CD8-positive, alpha-beta memory T cell (primary cell): ENCODE data around the gene FHIT. TPM values are rescaled to one million over a fixed set of nuclear protein-coding genes. Genes with fewer than 3 reads are reported as not detected.
A peak's percentile ranks its signal among the peaks of the same experiment; 100 is the strongest.

Source experiments
- CTCF ChIA-PET: fragments of 350-600 bp; sonication (Branson Sonifier 250); formaldehyde crosslinking; loops from one replicate; lab custom pipeline; 2021; ENCODE audit warnings: antibody characterized with exemption; lab: Charles Lee
- POLR2A ChIA-PET: fragments of 350-600 bp; sonication (Branson Sonifier 250); formaldehyde crosslinking; loops from one replicate; lab custom pipeline; 2021; ENCODE audit warnings: antibody characterized with exemption; lab: Charles Lee
- DNase-seq, 5 donors: peaks; one replicate each; pipeline versions ENCODE4 v3.0.0 to v3.0.0-alpha.2; 2020 to 2022; ENCODE audit warnings: mixed read lengths in 1 of 5
- H3K27ac ChIP-seq: one replicate; pipeline ENCODE4 v1.7.0; 2013; ENCODE audit warnings: low read depth, mild to moderate bottlenecking, low read length, moderate library complexity
- H3K27me3 ChIP-seq: 2 replicates; pipeline ENCODE4 v1.7.0; 2013; ENCODE audit warnings: low read length, mild to moderate bottlenecking; ENCODE audit not compliant: insufficient read depth, poor library complexity, severe bottlenecking
- H3K36me3 ChIP-seq: 2 replicates; pipeline ENCODE4 v1.7.0; 2013; ENCODE audit warnings: mild to moderate bottlenecking, low read length, moderate library complexity; ENCODE audit not compliant: insufficient read depth
- H3K4me1 ChIP-seq: 2 replicates; pipeline ENCODE4 v1.7.0; 2013; ENCODE audit warnings: mild to moderate bottlenecking, low read length, moderate library complexity; ENCODE audit not compliant: insufficient read depth
- H3K4me3 ChIP-seq: 2 replicates; pipeline ENCODE4 v1.7.0; 2013; ENCODE audit warnings: mild to moderate bottlenecking, low read length
- H3K9me3 ChIP-seq: 2 replicates; pipeline ENCODE4 v1.7.0; 2013; ENCODE audit warnings: mild to moderate bottlenecking, low read length
- H3K27ac Mint-ChIP-seq, 8 donors: one replicate each; pipeline ENCODE4 v1.8.0; 2020 to 2021; ENCODE audit warnings: mixed read lengths in 8 of 8, mild to moderate bottlenecking in 6 of 8, inconsistent platforms in 3 of 8, moderate library complexity in 3 of 8
- H3K27me3 Mint-ChIP-seq, 2 donors: one replicate each; pipeline ENCODE4 v1.8.0; 2020 to 2021; ENCODE audit warnings: mixed read lengths in 2 of 2, mild to moderate bottlenecking in 1 of 2, moderate library complexity in 1 of 2
- H3K36me3 Mint-ChIP-seq, 3 donors: one replicate each; pipeline ENCODE4 v1.8.0; 2020 to 2021; ENCODE audit warnings: mixed read lengths in 3 of 3, inconsistent platforms in 1 of 3, mild to moderate bottlenecking in 1 of 3
- H3K4me1 Mint-ChIP-seq, 3 donors: one replicate each; pipeline ENCODE4 v1.8.0; 2020 to 2021; ENCODE audit warnings: mixed read lengths in 3 of 3, inconsistent platforms in 1 of 3, mild to moderate bottlenecking in 1 of 3
- H3K4me3 Mint-ChIP-seq, 7 donors: one replicate each; pipeline ENCODE4 v1.8.0; 2020 to 2021; ENCODE audit warnings: mixed read lengths in 7 of 7, mild to moderate bottlenecking in 6 of 7, moderate library complexity in 4 of 7, inconsistent platforms in 2 of 7
- H3K9me3 Mint-ChIP-seq, 5 donors: one replicate each; pipeline ENCODE4 v1.8.0; 2020 to 2022; ENCODE audit warnings: mixed read lengths in 5 of 5, mild to moderate bottlenecking in 3 of 5, moderate library complexity in 2 of 5, inconsistent platforms in 1 of 5
- polyA plus RNA-seq: library from polyadenylated mRNA; unstranded; fragments of 300-500 nt; fragmentation: Illumina TruSeq; gene quantifications from one replicate; pipeline ENCODE4 v1.2.3, GENCODE V29; 2021
- total RNA-seq, 2 experiments: library from RNA; stranded (reverse); gene quantifications; one replicate each; pipeline ENCODE4 v1.2.3, GENCODE V29; 2021

FHIT gene
- total and polyA plus RNA-seq, 3 experiments from 2014 or later, result 4.1 to 7.4 (median 4.2) TPM

DNA sequence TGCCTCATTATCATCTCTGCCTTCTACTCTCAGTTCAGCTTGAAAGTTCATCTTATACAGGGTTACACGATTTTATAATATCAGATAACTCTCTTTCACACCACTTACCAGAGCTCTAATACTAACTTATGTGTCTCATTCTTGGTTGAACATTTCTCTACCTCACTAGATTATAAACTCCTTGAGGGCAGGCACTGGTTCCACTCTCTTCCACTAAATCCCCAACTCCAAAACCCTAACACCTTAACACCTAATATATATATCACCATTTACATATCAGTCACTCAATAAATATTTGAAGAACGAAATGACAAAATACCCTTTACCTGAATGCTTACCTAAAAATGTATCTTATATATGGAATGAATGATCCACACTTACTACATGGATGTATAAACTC, 977.2 kb downstream of the FHIT start:
- Mint-ChIP-seq H3K27me3 (peaks cover 2 to 10% of the 10 kb centered on the region in 2 donors), H3K4me1 (no peaks in the 10 kb centered on the region), H3K4me3 (no peak overlapping the region), H3K9me3 (peaks cover 0 to 2% (median 0%) of the 10 kb centered on the region in 5 donors), H3K36me3 (peaks cover 0 to 12% (median 0%) of the 10 kb centered on the region in 3 donors), H3K27ac (no peak overlapping the region)
- H3K4me3 ChIP-seq, result no peak overlapping the region
- ChIA-PET CTCF (no interaction called here), POLR2A (no interaction called here)
- H3K27me3 ChIP-seq, result no peaks in the 10 kb centered on the region
- H3K9me3 ChIP-seq, result no peaks in the 10 kb centered on the region
- no peak for DNase-seq
- no peaks in the 10 kb centered on the region for H3K4me1 ChIP-seq
- H3K27ac ChIP-seq, result no peak overlapping the region
- H3K36me3 ChIP-seq, result no peaks in the 10 kb centered on the region

DNA sequence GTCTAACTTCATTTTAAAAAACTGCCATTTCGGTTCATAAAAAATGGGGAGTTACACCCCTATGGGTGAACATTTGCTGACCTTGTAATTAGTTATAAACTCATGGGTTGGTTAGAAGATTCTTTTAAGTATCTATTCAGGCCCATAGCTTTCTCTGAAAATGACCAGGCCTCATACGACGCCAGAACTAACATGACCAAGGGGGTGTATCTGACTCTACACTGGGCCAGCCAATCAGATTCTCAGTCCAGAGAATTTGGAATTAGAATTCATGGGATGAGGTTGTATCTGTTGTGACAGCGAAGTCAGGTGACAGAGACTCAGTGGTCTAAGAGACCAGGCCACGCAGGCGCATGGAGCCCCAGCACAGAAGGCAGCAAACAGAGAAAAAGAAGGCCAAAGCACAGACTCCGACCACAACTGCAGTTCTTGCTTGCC, 981.4 kb downstream of the FHIT start:
- Mint-ChIP-seq H3K27ac (no peak overlapping the region), H3K4me1 (no peaks in the 10 kb centered on the region), H3K9me3 (no peaks in the 10 kb centered on the region), H3K4me3 (no peak overlapping the region), H3K27me3 (no peaks in the 10 kb centered on the region), H3K36me3 (peaks cover 0 to 3% (median 0%) of the 10 kb centered on the region in 3 donors)
- Histone ChIP-seq H3K27me3 (no peaks in the 10 kb centered on the region), H3K27ac (peak overlapping the region; percentile 47), H3K4me1 (no peaks in the 10 kb centered on the region), H3K9me3 (no peaks in the 10 kb centered on the region), H3K4me3 (no peak overlapping the region), H3K36me3 (no peaks in the 10 kb centered on the region)
- ChIA-PET CTCF (no interaction called here), POLR2A (no interaction called here)
- no peak for DNase-seq

DNA sequence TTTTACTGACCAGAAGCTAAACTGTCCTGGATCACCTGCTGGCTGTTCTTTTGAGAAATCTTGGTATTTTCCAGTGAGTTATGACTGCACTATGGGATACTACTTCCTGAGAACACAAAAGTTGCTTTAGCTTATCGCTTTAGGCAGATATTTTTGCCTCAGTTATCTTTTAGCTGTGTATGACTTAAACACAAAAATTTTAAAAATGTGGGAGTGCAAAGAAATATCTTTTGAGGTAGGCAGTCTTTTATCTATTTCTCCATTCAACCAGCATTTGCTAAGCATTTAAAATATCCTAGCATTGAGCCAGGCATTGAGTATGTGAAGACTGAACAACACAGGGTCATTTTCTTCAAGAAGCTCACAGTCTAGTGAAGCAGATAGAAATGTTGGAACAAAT, 981.9 kb downstream of the FHIT start:
- H3K27ac Mint-ChIP-seq, result no peak overlapping the region
- POLR2A ChIA-PET, result no interaction called here
- Histone ChIP-seq H3K27me3 (no peaks in the 10 kb centered on the region), H3K36me3 (no peaks in the 10 kb centered on the region), H3K4me3 (no peak overlapping the region), H3K27ac (peak overlapping the region; percentile 47), H3K4me1 (no peaks in the 10 kb centered on the region), H3K9me3 (no peaks in the 10 kb centered on the region)
- no peaks in the 10 kb centered on the region for H3K9me3 Mint-ChIP-seq
- H3K4me1 Mint-ChIP-seq, result no peaks in the 10 kb centered on the region
- H3K4me3 Mint-ChIP-seq, result no peak overlapping the region
- CTCF ChIA-PET, result no interaction called here
- peaks cover 0 to 3% (median 0%) of the 10 kb centered on the region in 3 donors for H3K36me3 Mint-ChIP-seq
- DNase-seq, result no peak
- H3K27me3 Mint-ChIP-seq, result no peaks in the 10 kb centered on the region

DNA sequence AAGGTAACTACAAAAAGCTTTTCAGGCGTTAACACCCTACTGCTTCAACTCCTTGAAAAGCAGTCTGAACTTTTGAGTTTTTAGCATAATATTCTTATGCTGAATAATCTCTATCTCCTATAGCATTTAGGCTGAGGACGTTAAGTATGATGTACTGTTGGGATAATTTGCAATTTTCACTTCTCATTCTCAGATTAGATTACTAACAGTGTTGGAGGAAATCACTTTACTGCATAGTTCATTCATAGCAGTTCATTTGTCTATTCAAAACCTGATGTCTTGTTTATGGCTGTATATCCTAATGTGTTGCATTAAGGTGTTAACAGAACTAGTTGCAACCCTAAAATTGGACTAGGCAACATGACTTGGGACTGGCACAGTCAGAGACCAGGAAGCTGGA, 983.1 kb downstream of the FHIT start:
- ChIA-PET POLR2A (no interaction called here), CTCF (no interaction called here)

DNA sequence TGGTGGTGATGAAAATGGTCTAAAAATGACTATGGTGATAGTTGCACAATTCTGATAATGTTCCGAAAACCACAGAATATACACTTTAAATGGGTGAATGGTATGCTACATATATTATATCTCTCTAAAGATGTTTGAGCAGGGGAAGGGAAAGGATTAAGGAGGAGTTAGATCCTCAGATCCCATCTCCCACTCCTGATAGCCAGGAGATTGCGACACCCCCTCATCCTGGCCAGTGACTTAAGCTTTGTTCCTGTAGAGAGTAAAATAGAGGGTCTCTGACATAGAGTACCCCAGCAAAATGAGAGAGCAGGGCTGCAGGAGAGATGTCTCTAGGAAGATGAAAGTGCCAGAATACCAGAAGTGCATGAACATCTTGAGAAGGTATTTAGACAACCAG, 984.8 kb downstream of the FHIT start:
- no peak overlapping the region for H3K27ac ChIP-seq
- H3K4me1 ChIP-seq, result peaks cover 13% of the 10 kb centered on the region
- no peak overlapping the region for H3K4me3 Mint-ChIP-seq
- POLR2A ChIA-PET, result no interaction called here
- H3K27me3 Mint-ChIP-seq, result no peaks in the 10 kb centered on the region
- H3K4me1 Mint-ChIP-seq, result peaks cover 0 to 5% (median 3%) of the 10 kb centered on the region in 3 donors
- CTCF ChIA-PET, result no interaction called here
- H3K9me3 ChIP-seq, result no peaks in the 10 kb centered on the region
- no peaks in the 10 kb centered on the region for H3K9me3 Mint-ChIP-seq
- no peak for DNase-seq
- H3K36me3 Mint-ChIP-seq, result peaks cover 0 to 3% (median 0%) of the 10 kb centered on the region in 3 donors
- H3K27ac Mint-ChIP-seq, result no peak overlapping the region
- no peaks in the 10 kb centered on the region for H3K27me3 ChIP-seq
- H3K36me3 ChIP-seq, result no peaks in the 10 kb centered on the region
- H3K4me3 ChIP-seq, result no peak overlapping the region

More for the DNA sequence above, 983.1 kb downstream of the FHIT start:
- Histone ChIP-seq H3K27ac (no peak overlapping the region), H3K36me3 (no peaks in the 10 kb centered on the region), H3K4me3 (no peak overlapping the region), H3K4me1 (peaks cover 4% of the 10 kb centered on the region), H3K27me3 (no peaks in the 10 kb centered on the region), H3K9me3 (no peaks in the 10 kb centered on the region)
- H3K4me1 Mint-ChIP-seq, result no peaks in the 10 kb centered on the region
- H3K9me3 Mint-ChIP-seq, result no peaks in the 10 kb centered on the region
- peaks cover 0 to 3% (median 0%) of the 10 kb centered on the region in 3 donors for H3K36me3 Mint-ChIP-seq
- no peak for DNase-seq
- H3K27me3 Mint-ChIP-seq, result no peaks in the 10 kb centered on the region
- H3K4me3 Mint-ChIP-seq, result no peak overlapping the region
- H3K27ac Mint-ChIP-seq, result peak overlapping the region in 1 of 8 donors; percentile 2

DNA sequence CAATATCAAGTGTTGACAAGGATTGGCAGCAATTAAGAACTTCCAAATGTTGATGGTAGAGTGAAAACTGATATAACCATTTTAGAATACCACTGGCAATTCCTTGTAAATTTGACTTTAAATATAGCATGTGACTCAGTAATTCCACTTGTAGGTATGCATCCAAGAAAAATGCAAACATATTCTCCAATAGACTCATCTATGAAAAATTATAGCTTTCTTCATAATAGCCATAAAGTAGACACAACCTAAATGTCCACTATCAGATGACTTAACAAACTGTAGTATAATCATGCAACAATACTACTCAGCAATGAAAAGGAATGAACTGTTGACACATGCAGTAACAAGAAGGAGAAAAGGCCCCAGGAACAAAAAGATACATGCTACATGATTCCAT, 988.1 kb downstream of the FHIT start:
- no peak for DNase-seq
- Mint-ChIP-seq H3K27ac (no peak overlapping the region), H3K36me3 (no peaks in the 10 kb centered on the region), H3K4me3 (no peak overlapping the region), H3K9me3 (no peaks in the 10 kb centered on the region), H3K4me1 (peaks cover 0 to 5% (median 3%) of the 10 kb centered on the region in 3 donors), H3K27me3 (no peaks in the 10 kb centered on the region)
- ChIA-PET POLR2A (no interaction called here), CTCF (no interaction called here)
- Histone ChIP-seq H3K27ac (no peak overlapping the region), H3K9me3 (no peaks in the 10 kb centered on the region), H3K4me3 (no peak overlapping the region), H3K36me3 (no peaks in the 10 kb centered on the region), H3K27me3 (no peaks in the 10 kb centered on the region), H3K4me1 (peaks cover 13% of the 10 kb centered on the region)

DNA sequence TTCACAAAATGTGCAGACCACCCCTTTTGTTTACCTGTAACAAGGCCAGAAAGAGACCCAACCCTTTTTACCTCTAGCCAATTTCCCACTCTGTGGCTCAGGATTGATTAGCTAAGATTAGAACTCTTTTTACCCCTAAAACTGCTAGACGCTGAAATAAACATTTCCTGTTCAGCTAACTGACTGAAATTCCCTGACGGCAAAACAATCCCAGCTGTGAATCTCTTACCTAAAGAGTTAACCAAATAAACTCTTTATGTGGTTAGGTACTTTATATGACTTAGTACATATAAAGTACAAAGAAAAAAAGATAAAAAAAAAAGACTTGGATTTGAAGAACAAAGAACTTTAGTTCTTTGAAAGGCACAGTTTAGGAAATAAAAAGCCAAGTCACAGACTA, 988.7 kb downstream of the FHIT start:
- H3K9me3 ChIP-seq, result no peaks in the 10 kb centered on the region
- H3K27ac ChIP-seq, result no peak overlapping the region
- DNase-seq, result no peak
- Mint-ChIP-seq H3K9me3 (no peaks in the 10 kb centered on the region), H3K27ac (no peak overlapping the region), H3K27me3 (no peaks in the 10 kb centered on the region), H3K4me1 (peaks cover 0 to 5% (median 3%) of the 10 kb centered on the region in 3 donors), H3K4me3 (no peak overlapping the region), H3K36me3 (peaks cover 0 to 3% (median 0%) of the 10 kb centered on the region in 3 donors)
- CTCF ChIA-PET, result no interaction called here
- POLR2A ChIA-PET, result no interaction called here
- H3K27me3 ChIP-seq, result no peaks in the 10 kb centered on the region
- no peaks in the 10 kb centered on the region for H3K36me3 ChIP-seq
- peaks cover 13% of the 10 kb centered on the region for H3K4me1 ChIP-seq
- H3K4me3 ChIP-seq, result no peak overlapping the region

DNA sequence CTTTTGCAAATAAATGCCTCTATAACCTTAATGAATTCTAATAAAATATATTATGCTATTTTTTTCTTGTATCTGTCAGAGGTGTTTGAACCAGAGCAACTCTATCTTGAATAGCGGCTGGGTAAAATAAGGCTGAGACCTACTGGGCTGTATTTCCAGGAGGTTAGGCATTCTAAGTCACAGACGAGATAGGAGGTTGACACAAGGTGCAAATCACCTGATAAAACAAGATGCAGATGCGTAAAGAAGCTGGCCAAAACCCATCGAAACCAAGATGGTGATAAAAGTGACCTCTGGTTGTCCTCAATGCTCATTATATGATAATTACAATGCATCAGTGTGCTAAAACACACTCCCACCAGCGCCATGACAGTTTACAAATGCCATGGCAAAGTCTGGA, 990.7 kb downstream of the FHIT start:
- Histone ChIP-seq H3K9me3 (no peaks in the 10 kb centered on the region), H3K27ac (no peak overlapping the region), H3K27me3 (no peaks in the 10 kb centered on the region), H3K4me1 (peaks cover 13% of the 10 kb centered on the region), H3K4me3 (no peak overlapping the region), H3K36me3 (no peaks in the 10 kb centered on the region)
- Mint-ChIP-seq H3K4me3 (no peak overlapping the region), H3K4me1 (peaks cover 4 to 14% (median 8%) of the 10 kb centered on the region in 3 donors), H3K9me3 (no peaks in the 10 kb centered on the region), H3K27me3 (no peaks in the 10 kb centered on the region), H3K27ac (no peak overlapping the region), H3K36me3 (peaks cover 0 to 9% (median 0%) of the 10 kb centered on the region in 3 donors)
- ChIA-PET CTCF (no interaction called here), POLR2A (no interaction called here)
- no peak for DNase-seq
